Loucy (cell line): Measurements from ENCODE around the gene LIN37.

Experiments used
- H2AFZ ChIP-seq: fragments of 200-600 bp; sonication (generic); 2 replicates; pipeline ENCODE4 v1.6.0; 2016; ENCODE audit warnings: antibody characterized with exemption, mild to moderate bottlenecking, low read length, moderate library complexity
- H3F3A ChIP-seq: fragments of 200-600 bp; 2 replicates; pipeline ENCODE4 v1.6.0; 2016; ENCODE audit warnings: antibody characterized with exemption, low read depth, mild to moderate bottlenecking
- H3K27me3 ChIP-seq: fragments of 200-600 bp; sonication (generic); 2 replicates; pipeline ENCODE4 v1.6.1; 2014; ENCODE audit warnings: low read length, mild to moderate bottlenecking; ENCODE audit not compliant: insufficient read depth, poor library complexity, severe bottlenecking
- H3K36me3 ChIP-seq: fragments of 200-600 bp; sonication (generic); 2 replicates; pipeline ENCODE4 v1.6.1; 2016; ENCODE audit warnings: low read length; ENCODE audit not compliant: insufficient read depth
- H3K4me1 ChIP-seq: fragments of 200-600 bp; sonication (generic); 2 replicates; pipeline ENCODE4 v1.5.1; 2014; ENCODE audit warnings: low read length, mild to moderate bottlenecking; ENCODE audit not compliant: insufficient read depth, poor library complexity, severe bottlenecking
- H3K4me2 ChIP-seq: fragments of 200-600 bp; sonication (generic); 2 replicates; pipeline ENCODE4 v1.6.0; 2014; ENCODE audit warnings: antibody characterized with exemption, low read length, low read depth, mild to moderate bottlenecking; ENCODE audit not compliant: poor library complexity, severe bottlenecking
- H3K4me3 ChIP-seq: fragments of 200-600 bp; sonication (generic); 2 replicates; pipeline ENCODE4 v1.5.1; 2014; ENCODE audit warnings: low read length, mild to moderate bottlenecking, mixed read lengths; ENCODE audit not compliant: poor library complexity, severe bottlenecking
- H3K79me2 ChIP-seq: fragments of 200-600 bp; sonication (generic); 2 replicates; pipeline ENCODE4 v1.6.1; 2014; ENCODE audit warnings: low read length; ENCODE audit not compliant: insufficient read depth
- H3K9ac ChIP-seq: fragments of 200-600 bp; sonication (generic); 2 replicates; pipeline ENCODE4 v1.6.0; 2014; ENCODE audit warnings: mild to moderate bottlenecking, low read depth, low read length, moderate library complexity; ENCODE audit not compliant: poor library complexity, severe bottlenecking
- H3K9me2 ChIP-seq: fragments of 200-600 bp; sonication (generic); replicated peaks from 2 replicates; pipeline ENCODE4 v1.6.1; 2016; ENCODE audit warnings: low read depth, low read length, mixed read lengths
- H3K9me3 ChIP-seq: fragments of 200-600 bp; sonication (generic); 2 replicates; pipeline ENCODE4 v1.6.1; 2014; ENCODE audit warnings: mild to moderate bottlenecking, antibody characterized with exemption, low read length, low read depth; ENCODE audit not compliant: insufficient read depth
- H4K20me1 ChIP-seq: fragments of 200-600 bp; sonication (generic); 2 replicates; pipeline ENCODE4 v1.6.0; 2014; ENCODE audit warnings: antibody characterized with exemption, low read length, mild to moderate bottlenecking; ENCODE audit not compliant: insufficient read depth, poor library complexity, severe bottlenecking
- EZH2phosphoT487 ChIP-seq: fragments of 200-600 bp; IDR thresholded peaks from 2 replicates; pipeline ENCODE4 v1.6.1; 2018; ENCODE audit warnings: antibody characterized with exemption, mild to moderate bottlenecking, moderate library complexity, borderline replicate concordance
- TF ChIP-seq, protein P1 (sequence below): fragments of 200-600 bp; sonication (generic); conservative IDR thresholded peaks from 2 replicates; pipeline ENCODE4 v1.5.1; 2014; ENCODE audit warnings: mild to moderate bottlenecking, antibody characterized with exemption, low read length

Gene LIN37

DNA sequence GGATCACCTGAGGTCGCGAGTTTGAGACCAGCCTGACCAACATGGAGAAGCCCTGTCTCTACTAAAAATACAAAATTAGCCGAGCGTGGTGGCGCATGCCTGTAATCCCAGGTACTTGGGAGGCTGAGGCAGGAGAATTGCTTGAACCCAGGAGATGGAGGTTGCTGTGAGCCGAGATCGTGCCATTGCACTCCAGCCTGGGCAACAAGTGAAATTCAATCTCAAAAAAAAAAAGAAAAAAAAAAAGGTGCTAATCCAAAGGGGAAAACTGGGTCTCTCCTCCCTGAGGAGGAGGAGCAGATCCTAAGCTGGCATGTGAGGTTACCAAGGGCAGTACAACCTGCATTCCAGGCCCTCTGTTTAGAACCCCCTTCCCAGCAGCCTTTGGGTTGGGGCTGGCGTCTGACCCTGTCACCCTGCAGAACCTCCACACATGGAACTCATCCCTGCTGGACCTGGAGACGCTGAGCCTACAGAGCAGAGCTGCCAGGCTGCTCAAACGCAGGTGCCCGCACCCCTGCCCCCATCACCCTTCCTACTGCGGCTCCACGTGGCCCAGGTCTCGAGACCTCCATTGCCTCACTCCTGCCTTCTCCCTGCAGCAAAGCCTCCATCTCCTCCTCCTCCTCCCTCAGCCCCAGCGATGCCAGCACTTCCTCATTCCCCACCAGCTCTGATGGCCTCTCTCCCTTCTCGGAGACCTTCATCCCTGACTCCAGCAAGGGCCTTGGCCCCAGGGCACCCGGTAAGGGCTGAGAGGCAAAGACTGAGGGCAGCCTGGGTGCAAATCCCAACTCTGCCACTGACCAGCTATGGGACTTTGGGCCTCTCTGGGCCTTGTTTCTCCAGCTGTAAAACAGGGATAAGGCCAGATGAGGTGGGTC, 16.3 kb downstream of the LIN37 start:
- H3K27me3 ChIP-seq: no peaks in the 10 kb centered on the region
- peaks cover 2% of the 10 kb centered on the region for H3K4me1 ChIP-seq
- no peaks in the 10 kb centered on the region for H3K36me3 ChIP-seq
- no peak overlapping the region for H3K4me2 ChIP-seq
- no peaks in the 10 kb centered on the region for H3K9me2 ChIP-seq
- no peak overlapping the region for H3K9ac ChIP-seq
- no peaks in the 10 kb centered on the region for H4K20me1 ChIP-seq
- TF ChIP-seq EZH2phosphoT487: no peak
- TF ChIP-seq, protein P1, sequence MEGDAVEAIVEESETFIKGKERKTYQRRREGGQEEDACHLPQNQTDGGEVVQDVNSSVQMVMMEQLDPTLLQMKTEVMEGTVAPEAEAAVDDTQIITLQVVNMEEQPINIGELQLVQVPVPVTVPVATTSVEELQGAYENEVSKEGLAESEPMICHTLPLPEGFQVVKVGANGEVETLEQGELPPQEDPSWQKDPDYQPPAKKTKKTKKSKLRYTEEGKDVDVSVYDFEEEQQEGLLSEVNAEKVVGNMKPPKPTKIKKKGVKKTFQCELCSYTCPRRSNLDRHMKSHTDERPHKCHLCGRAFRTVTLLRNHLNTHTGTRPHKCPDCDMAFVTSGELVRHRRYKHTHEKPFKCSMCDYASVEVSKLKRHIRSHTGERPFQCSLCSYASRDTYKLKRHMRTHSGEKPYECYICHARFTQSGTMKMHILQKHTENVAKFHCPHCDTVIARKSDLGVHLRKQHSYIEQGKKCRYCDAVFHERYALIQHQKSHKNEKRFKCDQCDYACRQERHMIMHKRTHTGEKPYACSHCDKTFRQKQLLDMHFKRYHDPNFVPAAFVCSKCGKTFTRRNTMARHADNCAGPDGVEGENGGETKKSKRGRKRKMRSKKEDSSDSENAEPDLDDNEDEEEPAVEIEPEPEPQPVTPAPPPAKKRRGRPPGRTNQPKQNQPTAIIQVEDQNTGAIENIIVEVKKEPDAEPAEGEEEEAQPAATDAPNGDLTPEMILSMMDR: no peak
- peaks cover 3% of the 10 kb centered on the region; the same call in 1 of the 2 replicates for H3K79me2 ChIP-seq
- no peaks in the 10 kb centered on the region for H3K9me3 ChIP-seq
- no peaks in the 10 kb centered on the region for H3F3A ChIP-seq
- no peak overlapping the region for H3K4me3 ChIP-seq
- H2AFZ ChIP-seq: no peak overlapping the region

DNA sequence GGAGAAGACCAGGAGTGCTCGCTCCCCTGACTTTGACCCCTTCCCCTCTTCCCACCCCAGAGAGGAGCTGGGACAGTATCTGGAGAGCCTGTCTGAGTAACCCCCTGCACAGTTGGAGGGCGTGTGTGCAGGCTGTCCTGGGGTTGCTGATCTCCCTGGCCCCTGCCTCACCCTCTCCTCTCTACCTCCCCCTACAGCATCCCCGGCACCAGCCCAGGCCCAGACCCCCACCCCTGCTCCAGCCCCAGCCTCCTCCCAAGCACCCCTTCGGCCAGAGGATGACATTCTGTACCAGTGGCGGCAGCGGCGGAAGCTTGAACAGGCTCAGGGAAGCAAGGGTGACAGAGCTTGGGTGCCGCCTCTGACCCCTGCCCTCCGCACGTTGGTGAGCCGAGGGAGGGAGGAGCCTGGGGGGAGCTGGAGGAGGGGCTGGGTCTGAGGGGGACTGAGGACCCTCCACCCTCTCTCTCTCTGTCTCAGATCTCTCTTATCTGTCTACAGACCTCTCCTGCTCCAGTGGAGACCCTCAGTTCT, 18.3 kb downstream of the LIN37 start:
- no peaks in the 10 kb centered on the region for H3K79me2 ChIP-seq
- no peaks in the 10 kb centered on the region for H3K36me3 ChIP-seq
- TF ChIP-seq, protein P1: no peak
- TF ChIP-seq EZH2phosphoT487: no peak
- H3K9me2 ChIP-seq: no peaks in the 10 kb centered on the region
- H3F3A ChIP-seq: no peaks in the 10 kb centered on the region
- no peak overlapping the region for H2AFZ ChIP-seq
- H4K20me1 ChIP-seq: no peaks in the 10 kb centered on the region
- H3K27me3 ChIP-seq: no peaks in the 10 kb centered on the region
- no peaks in the 10 kb centered on the region for H3K4me1 ChIP-seq
- H3K9ac ChIP-seq: no peak overlapping the region
- H3K4me3 ChIP-seq: no peak overlapping the region
- no peaks in the 10 kb centered on the region for H3K9me3 ChIP-seq
- H3K4me2 ChIP-seq: no peak overlapping the region

DNA sequence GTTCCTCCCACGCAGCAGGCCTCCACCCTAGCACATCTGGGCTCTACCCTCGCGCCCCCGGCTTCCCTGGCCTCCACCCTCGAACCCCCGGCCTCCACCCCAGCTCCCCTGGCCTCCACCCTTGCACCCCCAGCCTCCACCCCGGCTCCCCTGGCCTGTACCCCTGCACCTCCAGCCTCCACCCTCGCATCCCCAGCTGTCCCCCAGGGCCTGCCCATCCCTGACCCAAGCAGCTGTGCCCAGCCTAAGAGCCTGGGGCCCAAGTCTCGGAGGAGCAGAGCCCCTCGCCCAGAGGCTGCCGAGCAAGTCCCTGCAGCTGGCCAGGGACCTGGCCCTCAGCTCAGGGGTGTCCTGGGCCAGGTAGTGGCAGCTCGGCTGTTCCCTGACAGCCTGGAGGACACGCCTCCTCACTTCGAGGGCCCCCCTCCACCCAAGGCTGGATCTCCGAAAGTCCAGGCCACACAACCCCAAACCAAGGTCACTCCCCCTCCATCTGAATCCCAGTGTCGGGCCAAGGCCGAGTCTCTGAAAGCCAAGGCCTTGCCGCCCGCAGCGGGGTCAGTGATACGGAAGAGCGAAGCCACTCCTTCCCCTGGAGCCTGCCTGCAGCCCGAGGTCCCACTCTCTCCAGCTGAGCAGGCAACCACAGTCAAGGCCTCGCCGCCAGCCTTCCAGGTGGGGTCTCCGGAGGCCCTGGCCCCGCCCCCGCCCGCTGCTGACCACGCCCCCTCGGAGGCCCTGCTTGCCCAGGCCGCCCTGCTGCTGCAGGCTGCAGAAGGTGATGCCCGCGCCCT, 19.1 kb downstream of the LIN37 start:
- H3K4me2 ChIP-seq: no peak overlapping the region
- H3K36me3 ChIP-seq: no peaks in the 10 kb centered on the region
- H3K27me3 ChIP-seq: no peaks in the 10 kb centered on the region
- no peaks in the 10 kb centered on the region for H3K9me3 ChIP-seq
- no peak overlapping the region for H3K9ac ChIP-seq
- no peaks in the 10 kb centered on the region for H3K79me2 ChIP-seq
- no peak overlapping the region for H2AFZ ChIP-seq
- no peak overlapping the region for H3K4me3 ChIP-seq
- H3F3A ChIP-seq: no peaks in the 10 kb centered on the region
- no peaks in the 10 kb centered on the region for H3K4me1 ChIP-seq
- no peaks in the 10 kb centered on the region for H4K20me1 ChIP-seq
- TF ChIP-seq, protein P1: no peak
- no peak for TF ChIP-seq EZH2phosphoT487
- H3K9me2 ChIP-seq: no peaks in the 10 kb centered on the region
